Stimulated activated CD4-positive, alpha-beta T cell treated with anti-CD3 and anti-CD28 coated beads, Interleukin-4, amount 100 ng/mL, for 4 hours (primary cell): ENCODE data around the gene SCUBE2.

Source experiments
- DNase-seq, 2 experiments: peaks; one replicate each; pipeline ENCODE4 v3.0.0-alpha.2; 2020

SCUBE2 gene

GRCh38 chr11:9073466-9074225, 17.8 kb downstream of the SCUBE2 start:
- no peak for DNase-seq

DNA sequence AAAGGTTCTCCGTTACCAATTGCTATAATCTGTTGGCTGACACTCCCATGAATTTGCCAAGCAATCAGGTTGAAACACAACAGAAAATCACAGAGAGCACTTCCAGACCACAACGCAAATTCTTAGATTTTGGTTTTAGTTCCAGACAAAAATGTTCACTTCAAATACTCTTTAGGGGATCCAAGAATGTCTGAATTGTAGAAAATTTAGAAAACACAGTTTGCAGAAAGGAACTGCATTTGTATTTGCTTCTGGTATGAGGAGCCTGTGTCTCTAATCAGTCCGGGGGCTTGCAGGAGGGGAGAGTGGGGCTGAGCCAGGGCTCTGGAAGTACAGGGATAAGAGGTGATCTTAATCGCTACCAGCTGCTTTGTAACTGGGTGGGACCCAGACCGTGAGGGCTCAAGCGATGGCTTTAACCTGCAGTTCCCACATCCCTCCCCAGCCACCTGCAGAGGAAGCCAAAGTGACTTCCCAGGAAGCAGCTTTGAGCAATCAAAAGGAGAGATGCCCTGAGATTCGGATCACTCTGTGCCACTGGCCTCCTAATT, 18.7 kb downstream of the SCUBE2 start:
- no peak for DNase-seq

- no peak for DNase-seq
Measured at GRCh38 chr11:9071692-9072091, 19.7 kb downstream of the SCUBE2 start.

- DNase-seq, result no peak
Measured at GRCh38 chr11:9070749-9071491, 20.5 kb downstream of the SCUBE2 start.

- DNase-seq, result no peak
Measured at GRCh38 chr11:9069862-9070470, 21.4 kb downstream of the SCUBE2 start.

DNA sequence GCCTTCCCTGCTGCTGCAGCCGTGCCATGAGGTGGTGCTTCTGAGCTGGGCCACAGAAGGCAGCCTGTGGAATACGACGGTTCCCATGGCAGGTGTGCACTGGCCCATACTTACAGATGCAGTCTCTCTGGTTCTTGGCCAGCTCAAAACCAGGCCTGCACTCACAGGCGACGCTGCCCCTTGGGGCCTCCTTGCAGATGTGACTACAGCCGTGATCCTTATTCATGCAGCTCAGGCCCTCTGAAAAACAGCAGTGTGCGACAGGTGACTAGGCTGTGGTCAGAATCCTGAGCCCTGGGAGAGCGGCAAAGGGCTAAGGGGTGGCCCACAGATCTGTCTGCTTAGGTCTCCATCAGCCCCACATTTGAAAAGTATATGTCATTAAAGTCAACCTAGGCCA, 22.1 kb downstream of the SCUBE2 start:
- no peak for DNase-seq

GRCh38 chr11:9066433-9066925, 24.9 kb downstream of the SCUBE2 start:
- no peak for DNase-seq

DNA sequence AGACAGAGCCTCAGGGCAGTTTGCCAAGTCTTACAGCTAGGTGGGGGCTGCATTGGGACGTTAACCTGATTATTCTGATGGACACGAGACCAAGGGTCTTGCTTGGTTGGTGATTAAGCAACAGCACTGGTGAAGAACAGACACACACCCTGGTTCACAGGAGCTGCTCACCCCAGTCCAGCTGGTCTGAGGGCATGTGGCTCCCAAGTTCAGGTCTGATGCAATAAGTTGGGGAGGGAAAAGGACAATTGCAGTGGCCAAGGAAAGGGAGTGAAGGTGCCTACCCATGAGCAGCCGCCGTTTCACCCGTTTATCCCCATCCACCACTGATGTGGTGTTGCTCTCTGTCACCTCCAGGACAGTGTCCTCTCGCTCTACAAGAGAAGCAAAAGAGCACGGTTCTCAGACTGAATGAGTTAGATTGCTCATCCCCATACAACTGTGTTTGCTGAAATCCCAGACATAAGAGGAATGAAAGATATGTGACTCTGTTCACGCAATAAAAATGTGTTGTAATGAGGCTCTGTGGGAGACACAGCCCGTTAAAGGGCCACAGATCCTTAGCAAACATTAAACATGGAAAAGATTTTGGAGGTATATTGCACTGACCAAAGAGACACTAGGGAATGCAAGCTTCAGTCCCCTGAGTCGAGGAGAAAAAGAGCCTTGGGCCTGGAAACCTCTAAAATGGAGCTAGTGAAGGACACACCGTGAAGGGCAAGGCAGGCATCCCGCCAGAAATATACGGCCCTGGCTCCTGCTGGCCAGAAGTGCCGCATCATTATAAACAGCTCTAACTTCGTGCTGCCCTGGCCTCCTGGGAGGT, 25.6 kb downstream of the SCUBE2 start:
- no peak for DNase-seq

- no peak for DNase-seq
Measured at GRCh38 chr11:9061807-9062206, 29.6 kb downstream of the SCUBE2 start.

- DNase-seq, result peak in 1 of 2 experiments; percentile 11
Measured at GRCh38 chr11:9060700-9061111, 30.7 kb downstream of the SCUBE2 start.

- no peak for DNase-seq
Measured at GRCh38 chr11:9059406-9059805, 32.0 kb downstream of the SCUBE2 start.

DNA sequence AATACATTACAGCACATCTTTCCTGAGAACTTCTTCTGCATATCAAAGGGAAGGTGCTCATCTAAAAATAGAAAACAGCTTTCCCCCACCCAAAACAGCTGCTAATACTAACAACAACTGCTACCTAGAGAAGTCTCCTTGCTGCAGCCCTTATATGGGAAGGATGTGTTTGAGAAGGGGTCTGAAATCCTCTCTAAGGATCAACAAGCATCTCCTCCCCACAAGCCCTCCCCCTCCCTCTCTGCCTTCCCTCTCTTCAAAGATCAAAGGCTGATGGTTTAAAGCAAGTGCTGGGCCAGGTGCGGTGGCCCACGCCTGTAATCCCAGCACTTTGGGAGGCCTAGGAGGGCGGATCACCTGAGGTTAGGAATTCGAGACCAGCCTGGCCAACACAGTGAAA, 33.5 kb downstream of the SCUBE2 start:
- DNase-seq, result no peak

DNA sequence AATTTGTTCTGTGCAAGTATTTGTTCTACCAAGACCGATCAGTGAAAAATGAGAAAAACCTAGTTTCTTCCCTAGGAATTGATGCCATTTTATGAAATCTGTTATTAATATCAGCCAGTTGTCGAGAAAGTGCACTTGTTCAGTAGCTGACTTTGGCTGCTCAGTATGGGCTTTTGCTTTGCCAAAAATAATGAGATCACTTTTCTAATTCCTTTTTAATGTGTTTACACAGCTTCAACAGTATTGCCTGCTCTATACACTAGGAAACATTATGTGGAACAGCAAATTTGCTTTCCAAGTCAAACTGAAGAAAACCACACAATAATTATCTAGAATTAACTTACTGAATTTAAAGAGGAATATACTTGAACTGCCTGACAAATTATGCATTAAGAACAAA, 34.4 kb downstream of the SCUBE2 start:
- no peak for DNase-seq

- DNase-seq, result no peak
Measured at GRCh38 chr11:9056467-9056866, 34.9 kb downstream of the SCUBE2 start.

DNA sequence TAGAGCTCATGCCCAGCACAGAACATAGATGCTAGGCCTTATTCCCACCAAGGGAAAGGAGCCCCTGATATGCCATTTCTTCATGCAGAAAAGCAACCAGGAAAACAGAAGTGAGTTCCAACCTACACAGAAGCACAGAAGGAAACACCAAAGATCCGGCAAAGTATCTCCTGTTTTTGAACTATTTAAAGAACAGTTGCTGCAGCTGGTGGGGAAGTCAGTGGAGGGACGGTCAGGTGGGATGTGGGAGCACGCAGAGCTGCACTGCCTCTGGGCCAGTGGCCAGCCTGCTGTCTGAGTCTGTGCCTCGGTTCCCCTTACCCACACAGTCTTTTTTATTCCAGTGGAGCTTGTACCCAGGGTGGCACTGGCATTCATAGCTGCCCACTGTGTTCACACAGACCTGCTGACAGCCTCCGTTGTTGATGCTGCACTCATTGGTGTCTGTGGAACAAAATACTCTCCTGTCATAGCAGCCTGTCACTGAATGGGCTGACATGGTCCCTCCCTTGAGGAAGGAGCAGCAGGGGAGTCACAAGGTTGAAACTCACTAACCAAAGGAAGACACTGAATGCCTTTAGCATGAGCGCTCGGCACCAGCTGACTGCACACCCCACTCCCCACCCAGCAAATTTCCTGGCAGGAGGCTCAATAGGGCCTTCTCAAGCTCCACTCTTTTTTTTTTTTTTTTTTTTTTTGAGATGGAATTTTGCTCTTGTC, 37.9 kb downstream of the SCUBE2 start:
- no peak for DNase-seq

- DNase-seq, result no peak
Measured at GRCh38 chr11:9052316-9052715, 39.1 kb downstream of the SCUBE2 start.

GRCh38 chr11:9049959-9050358, 41.4 kb downstream of the SCUBE2 start:
- DNase-seq, result no peak

- no peak for DNase-seq
Measured at GRCh38 chr11:9047964-9048523, 43.4 kb downstream of the SCUBE2 start.

DNA sequence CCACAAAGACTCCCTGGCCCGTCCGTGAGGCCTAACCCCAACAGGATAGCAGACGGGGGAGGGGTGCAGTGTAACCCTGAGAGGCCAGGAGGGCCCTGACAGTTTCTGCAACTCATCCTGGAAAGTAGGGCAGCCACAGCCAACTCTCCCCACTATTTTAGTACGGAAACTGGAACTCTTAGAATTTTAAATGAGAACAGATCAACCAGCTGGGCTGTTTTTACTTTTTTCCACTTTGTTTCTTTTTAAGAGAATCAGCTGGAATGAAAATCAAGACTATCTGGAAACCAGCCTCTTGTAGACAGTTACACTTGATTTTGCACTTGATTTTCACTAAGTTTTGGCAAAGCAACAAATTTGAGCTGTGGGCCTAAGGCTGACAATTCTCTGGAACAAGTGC, 44.9 kb downstream of the SCUBE2 start:
- DNase-seq, result no peak

- DNase-seq, result no peak
Measured at GRCh38 chr11:9042488-9042887, 48.9 kb downstream of the SCUBE2 start.

GRCh38 chr11:9041747-9042146, 49.7 kb downstream of the SCUBE2 start:
- no peak for DNase-seq

DNA sequence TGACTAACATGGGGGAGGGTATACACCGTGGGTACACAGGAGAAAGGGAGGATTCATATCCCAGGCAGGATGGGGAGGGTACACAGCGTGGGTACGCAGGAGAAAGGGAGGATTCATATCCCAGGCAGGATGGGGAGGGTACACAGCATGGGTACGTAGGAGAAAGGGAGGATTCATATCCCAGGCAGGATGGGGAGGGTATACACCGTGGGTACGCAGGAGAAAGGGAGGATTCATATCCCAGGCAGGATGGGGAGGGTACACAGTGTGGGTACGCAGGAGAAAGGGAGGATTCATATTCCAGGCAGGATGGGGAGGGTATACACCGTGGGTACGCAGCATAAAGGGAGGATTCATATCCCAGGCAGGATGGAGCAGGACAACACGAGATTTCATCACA, 51.0 kb downstream of the SCUBE2 start:
- no peak for DNase-seq
